Neuron (in vitro differentiated cells): Measurements from ENCODE around the gene CDH7.

Source experiments
- H2AFZ ChIP-seq: one replicate; pipeline ENCODE4 v1.6.1; 2013; ENCODE audit warnings: low read depth, mild to moderate bottlenecking, inconsistent platforms, low read length, moderate library complexity
- H3K27me3 ChIP-seq: one replicate; pipeline ENCODE4 v1.6.1; 2013; ENCODE audit warnings: low read length; ENCODE audit not compliant: insufficient read depth
- H3K36me3 ChIP-seq: one replicate; pipeline ENCODE4 v1.6.1; 2013; ENCODE audit warnings: low read length; ENCODE audit not compliant: insufficient read depth
- H3K4me1 ChIP-seq: one replicate; pipeline ENCODE4 v1.6.1; 2013; ENCODE audit warnings: low read length; ENCODE audit not compliant: insufficient read depth
- H3K4me3 ChIP-seq: 2 replicates; pipeline ENCODE4 v1.5.1; 2013; ENCODE audit warnings: mild to moderate bottlenecking, low read length, moderate library complexity
- H3K9me3 ChIP-seq: one replicate; pipeline ENCODE4 v1.6.1; 2013; ENCODE audit warnings: low read length

CDH7 gene

GRCh38 chr18:65876310-65876709 lies 125.5 kb downstream of the CDH7 start:
- Histone ChIP-seq H3K4me1 (no peaks in the 10 kb centered on the region), H3K4me3 (no peak overlapping the region), H3K27me3 (no peaks in the 10 kb centered on the region), H2AFZ (no peak overlapping the region), H3K36me3 (peaks cover 3% of the 10 kb centered on the region), H3K9me3 (no peaks in the 10 kb centered on the region)

GRCh38 chr18:65897292-65897691 lies 146.5 kb downstream of the CDH7 start:
- Histone ChIP-seq H2AFZ (no peak overlapping the region), H3K4me3 (no peak overlapping the region), H3K4me1 (peaks cover 15% of the 10 kb centered on the region), H3K36me3 (no peaks in the 10 kb centered on the region), H3K27me3 (no peaks in the 10 kb centered on the region), H3K9me3 (no peaks in the 10 kb centered on the region)

- Histone ChIP-seq H3K9me3 (no peaks in the 10 kb centered on the region), H3K36me3 (no peaks in the 10 kb centered on the region), H3K4me3 (no peak overlapping the region), H3K4me1 (peaks cover 15% of the 10 kb centered on the region), H3K27me3 (no peaks in the 10 kb centered on the region), H2AFZ (peak overlapping the region; percentile 54)
Observed at GRCh38 chr18:65901522-65901921, 150.7 kb downstream of the CDH7 start.

GRCh38 chr18:65906621-65907034 lies 155.8 kb downstream of the CDH7 start:
- Histone ChIP-seq H3K27me3 (no peaks in the 10 kb centered on the region), H3K36me3 (no peaks in the 10 kb centered on the region), H2AFZ (no peak overlapping the region), H3K4me3 (no peak overlapping the region), H3K4me1 (no peaks in the 10 kb centered on the region), H3K9me3 (no peaks in the 10 kb centered on the region)

GRCh38 chr18:65907281-65907680 lies 156.5 kb downstream of the CDH7 start:
- H3K27me3 ChIP-seq = no peaks in the 10 kb centered on the region
- H2AFZ ChIP-seq = no peak overlapping the region
- no peaks in the 10 kb centered on the region for H3K4me1 ChIP-seq
- H3K9me3 ChIP-seq = no peaks in the 10 kb centered on the region
- H3K36me3 ChIP-seq = no peaks in the 10 kb centered on the region
- no peak overlapping the region for H3K4me3 ChIP-seq

GRCh38 chr18:65919018-65919417 lies 168.2 kb downstream of the CDH7 start:
- Histone ChIP-seq H3K27me3 (no peaks in the 10 kb centered on the region), H3K36me3 (no peaks in the 10 kb centered on the region), H3K4me3 (no peak overlapping the region), H3K4me1 (peaks cover 5% of the 10 kb centered on the region), H2AFZ (peak overlapping the region; percentile 54), H3K9me3 (no peaks in the 10 kb centered on the region)

GRCh38 chr18:65919663-65920062 lies 168.9 kb downstream of the CDH7 start:
- peaks cover 5% of the 10 kb centered on the region for H3K4me1 ChIP-seq

GRCh38 chr18:65922103-65922502 lies 171.3 kb downstream of the CDH7 start:
- Histone ChIP-seq H3K4me1 (peaks cover 5% of the 10 kb centered on the region), H3K9me3 (no peaks in the 10 kb centered on the region), H3K4me3 (no peak overlapping the region)

More at GRCh38 chr18:65919663-65920062, 168.9 kb downstream of the CDH7 start:
- H3K36me3 ChIP-seq = no peaks in the 10 kb centered on the region
- no peaks in the 10 kb centered on the region for H3K27me3 ChIP-seq
- H3K4me3 ChIP-seq = no peak overlapping the region
- H3K9me3 ChIP-seq = no peaks in the 10 kb centered on the region
- no peak overlapping the region for H2AFZ ChIP-seq

GRCh38 chr18:65924904-65925303 lies 174.1 kb downstream of the CDH7 start:
- Histone ChIP-seq H3K4me3 (no peak overlapping the region), H3K9me3 (no peaks in the 10 kb centered on the region), H3K4me1 (no peaks in the 10 kb centered on the region), H3K27me3 (no peaks in the 10 kb centered on the region), H3K36me3 (no peaks in the 10 kb centered on the region), H2AFZ (no peak overlapping the region)

More at GRCh38 chr18:65922103-65922502, 171.3 kb downstream of the CDH7 start:
- Histone ChIP-seq H2AFZ (no peak overlapping the region), H3K27me3 (no peaks in the 10 kb centered on the region), H3K36me3 (no peaks in the 10 kb centered on the region)

GRCh38 chr18:65934874-65935273 lies 184.1 kb downstream of the CDH7 start:
- H3K36me3 ChIP-seq = no peaks in the 10 kb centered on the region
- no peaks in the 10 kb centered on the region for H3K9me3 ChIP-seq
- H3K4me3 ChIP-seq = no peak overlapping the region
- H2AFZ ChIP-seq = no peak overlapping the region
- H3K27me3 ChIP-seq = no peaks in the 10 kb centered on the region
- no peaks in the 10 kb centered on the region for H3K4me1 ChIP-seq

GRCh38 chr18:65936678-65937077 lies 185.9 kb downstream of the CDH7 start:
- Histone ChIP-seq H3K27me3 (no peaks in the 10 kb centered on the region), H3K4me1 (no peaks in the 10 kb centered on the region), H3K4me3 (no peak overlapping the region), H3K36me3 (no peaks in the 10 kb centered on the region), H3K9me3 (no peaks in the 10 kb centered on the region), H2AFZ (no peak overlapping the region)

GRCh38 chr18:65937180-65937579 lies 186.4 kb downstream of the CDH7 start:
- H3K9me3 ChIP-seq = no peaks in the 10 kb centered on the region
- no peak overlapping the region for H2AFZ ChIP-seq
- no peak overlapping the region for H3K4me3 ChIP-seq
- H3K36me3 ChIP-seq = no peaks in the 10 kb centered on the region
- no peaks in the 10 kb centered on the region for H3K27me3 ChIP-seq
- H3K4me1 ChIP-seq = no peaks in the 10 kb centered on the region

GRCh38 chr18:65938592-65939372 lies 188.0 kb downstream of the CDH7 start:
- Histone ChIP-seq H3K36me3 (no peaks in the 10 kb centered on the region), H2AFZ (no peak overlapping the region), H3K4me1 (peaks cover 8% of the 10 kb centered on the region), H3K4me3 (no peak overlapping the region), H3K27me3 (no peaks in the 10 kb centered on the region), H3K9me3 (no peaks in the 10 kb centered on the region)
